ENCODE results near the gene PTBP2.

Gene PTBP2

DNA sequence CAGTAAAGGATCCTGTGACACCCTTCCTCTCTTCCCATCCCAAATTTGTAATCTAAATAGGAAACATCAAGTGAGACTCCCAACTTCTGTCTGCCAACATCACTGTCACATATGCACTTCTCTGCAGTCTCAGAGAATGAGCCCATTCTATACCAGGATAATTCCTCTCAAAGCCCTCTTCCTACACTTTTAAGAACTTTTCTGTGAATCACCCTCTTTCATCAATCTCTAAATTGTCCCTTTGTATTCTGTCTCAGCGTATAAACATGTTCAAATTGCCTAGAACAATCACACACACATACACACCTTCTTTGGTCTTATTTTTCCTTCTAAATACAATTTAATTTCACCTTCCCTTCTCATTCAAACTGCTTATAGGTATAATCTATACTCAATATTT is 111.8 kb downstream of the PTBP2 start:
- no peak for DNase-seq

DNA sequence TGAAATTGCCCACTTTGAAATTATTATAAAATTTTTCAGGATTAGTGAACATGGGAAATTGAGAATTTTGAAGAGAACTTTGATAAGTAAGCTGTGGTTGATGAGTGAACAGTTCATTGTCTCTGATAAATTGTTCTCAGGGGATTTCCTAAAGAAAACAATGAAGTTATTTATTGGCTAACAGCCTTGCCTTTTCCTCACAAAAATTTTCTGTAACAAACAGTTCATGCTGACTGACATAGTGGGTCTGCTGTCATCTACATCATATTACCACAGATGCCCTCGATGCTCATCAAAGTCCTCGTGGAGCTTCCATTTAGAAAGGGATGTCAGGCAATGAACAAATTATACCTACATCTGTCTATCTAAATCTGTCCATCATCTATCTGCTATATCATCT is 113.4 kb downstream of the PTBP2 start:
- DNase-seq, result no peak

DNA sequence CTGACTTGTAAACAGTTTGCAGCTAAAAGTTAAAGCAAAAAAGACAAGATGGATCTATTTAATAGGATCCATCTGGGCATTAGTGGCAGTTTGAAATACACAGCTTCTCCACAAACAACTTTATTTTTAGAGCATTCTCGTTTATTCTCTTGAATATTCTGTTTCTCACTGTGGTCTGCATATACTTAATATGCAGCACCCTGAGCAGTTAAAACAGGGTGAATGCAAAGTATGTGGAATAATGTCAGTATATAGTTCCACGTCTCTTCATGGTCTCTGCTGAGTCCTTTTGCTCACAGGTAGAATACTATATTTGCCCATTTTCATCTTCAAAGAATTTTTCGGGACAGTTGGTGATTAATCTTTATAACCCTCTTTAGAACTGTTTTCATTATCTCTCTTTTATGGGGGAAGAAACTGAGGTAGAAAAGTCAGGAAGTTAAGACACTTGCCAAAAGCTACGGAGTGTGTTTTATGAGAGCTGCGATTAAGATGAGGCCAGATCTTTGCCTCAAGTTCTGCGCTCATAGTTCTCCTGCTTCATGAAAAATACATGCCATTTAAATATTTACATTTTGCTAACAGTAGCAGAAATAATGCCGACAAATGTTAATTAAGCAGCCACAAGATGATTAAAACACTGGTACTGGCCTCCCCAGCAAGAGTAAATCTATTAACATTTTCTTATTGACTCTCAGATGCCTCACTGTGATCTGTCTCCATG is 115.6 kb downstream of the PTBP2 start:
- no peak for DNase-seq

DNA sequence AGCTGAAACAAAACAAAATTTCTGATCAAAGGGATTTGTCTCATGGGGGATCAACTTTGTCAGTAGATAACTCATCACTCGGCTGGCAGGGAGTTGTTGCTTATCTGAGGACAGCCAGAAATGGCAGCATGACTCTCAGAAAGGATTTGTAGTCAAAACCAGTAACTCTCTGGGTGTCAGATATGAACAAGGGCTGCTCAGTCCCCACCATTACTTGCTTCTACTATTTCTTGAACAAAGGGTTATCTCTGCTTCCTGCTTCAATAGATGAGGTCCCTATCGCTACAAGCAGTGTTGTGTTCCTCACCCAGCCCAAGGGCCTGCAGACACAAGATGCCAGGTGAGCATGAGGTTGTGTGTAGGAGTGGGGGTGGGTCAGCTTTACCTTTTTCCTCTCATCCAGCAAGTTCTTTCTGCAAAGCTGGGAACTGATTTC is 116.2 kb downstream of the PTBP2 start:
- DNase-seq, result no peak

DNA sequence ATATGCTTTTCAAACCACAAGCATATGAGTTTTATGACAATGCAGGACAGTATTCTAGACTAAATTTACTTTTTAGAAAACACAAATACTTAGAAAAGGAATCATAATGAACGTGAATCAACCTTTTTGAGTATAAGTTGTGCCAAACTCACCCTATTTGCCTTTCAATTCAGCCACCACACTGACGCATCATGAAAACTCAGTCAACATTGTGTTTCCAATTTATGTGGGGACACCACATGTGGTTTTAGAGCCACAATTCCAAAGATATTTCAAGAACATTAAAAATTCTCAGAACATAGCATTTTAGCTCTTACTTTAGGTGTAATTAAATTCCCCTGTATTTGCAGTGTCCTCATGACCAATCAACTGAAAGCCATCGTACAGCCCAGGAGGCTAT is 118.8 kb downstream of the PTBP2 start:
- DNase-seq, result no peak

DNA sequence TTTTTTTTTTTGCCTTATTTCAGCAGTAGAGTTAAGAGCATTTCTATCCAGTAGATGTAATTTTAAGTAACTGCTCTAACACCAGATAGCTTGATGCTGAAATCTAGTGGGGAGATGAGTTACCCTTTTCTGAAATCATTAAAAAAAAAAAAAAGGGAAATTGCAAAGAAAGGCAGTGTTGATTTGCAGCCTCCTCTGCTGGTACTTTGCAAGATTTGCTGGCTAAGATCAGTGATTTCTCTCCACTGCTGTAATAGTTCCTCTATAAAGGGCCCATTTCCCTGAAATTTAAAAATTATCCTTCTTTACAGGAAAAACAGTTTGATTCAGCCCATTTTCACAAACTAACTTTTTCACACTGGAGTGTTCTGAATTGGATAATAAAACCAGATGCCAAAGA is 120.6 kb downstream of the PTBP2 start:
- peak; percentile 32 for DNase-seq

DNA sequence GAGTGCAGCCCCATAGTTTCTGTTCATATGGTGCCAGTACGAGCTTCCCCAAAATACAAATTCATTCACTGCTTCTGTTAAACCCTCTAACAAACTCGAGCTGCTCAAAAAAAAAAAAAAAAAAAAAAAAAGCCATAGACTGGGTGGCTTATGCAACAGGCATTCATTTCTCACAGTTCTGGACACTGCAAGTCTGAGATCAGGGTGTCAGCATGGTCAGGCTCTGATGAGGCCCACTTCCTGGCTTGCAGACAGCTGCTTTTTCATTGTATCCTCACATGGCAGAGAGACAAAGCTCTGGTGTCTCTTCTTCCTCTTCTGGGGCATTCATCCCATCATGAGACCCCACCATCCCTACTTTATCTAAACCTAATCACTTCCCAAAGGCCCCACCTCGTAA is 121.6 kb downstream of the PTBP2 start:
- peak; percentile 65 for DNase-seq

DNA sequence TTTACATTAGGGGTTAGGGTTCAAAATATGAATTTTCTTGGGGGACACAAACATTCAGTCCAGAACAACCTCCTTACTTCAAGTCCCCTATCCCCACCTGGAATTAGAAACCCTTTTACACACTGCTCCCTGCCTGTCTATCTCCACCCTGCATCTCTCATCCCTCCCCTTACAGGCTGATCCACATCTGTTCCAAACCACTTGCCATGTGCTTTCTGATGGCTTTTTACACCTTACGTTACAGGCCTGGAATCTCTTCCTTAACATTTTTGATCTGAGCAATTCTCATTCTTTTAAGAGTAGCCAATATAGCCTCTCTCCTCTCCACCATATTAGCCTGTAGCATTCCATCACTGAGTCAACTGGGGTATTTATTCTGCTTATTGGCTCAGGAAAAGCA is 122.0 kb downstream of the PTBP2 start:
- DNase-seq, result no peak

DNA sequence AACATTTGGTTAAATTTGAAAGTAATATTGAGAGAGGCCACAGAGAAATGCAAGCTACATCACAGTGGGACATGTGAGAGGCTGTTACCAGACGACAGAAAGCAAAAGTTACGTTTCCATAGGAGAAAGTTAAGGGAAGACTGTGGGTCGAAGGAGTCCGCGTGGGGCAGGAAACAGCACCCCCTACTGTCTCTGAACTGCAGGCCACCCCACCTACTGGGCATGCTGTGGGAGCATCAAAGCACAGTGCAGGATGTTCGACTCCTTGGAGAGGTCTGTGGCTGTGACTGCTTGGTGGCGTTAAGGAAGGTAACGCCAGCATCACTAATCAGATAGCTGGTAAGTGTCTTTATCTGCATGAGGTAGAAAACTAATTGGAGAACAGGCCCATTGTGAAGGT is 123.9 kb downstream of the PTBP2 start:
- no peak for DNase-seq

DNA sequence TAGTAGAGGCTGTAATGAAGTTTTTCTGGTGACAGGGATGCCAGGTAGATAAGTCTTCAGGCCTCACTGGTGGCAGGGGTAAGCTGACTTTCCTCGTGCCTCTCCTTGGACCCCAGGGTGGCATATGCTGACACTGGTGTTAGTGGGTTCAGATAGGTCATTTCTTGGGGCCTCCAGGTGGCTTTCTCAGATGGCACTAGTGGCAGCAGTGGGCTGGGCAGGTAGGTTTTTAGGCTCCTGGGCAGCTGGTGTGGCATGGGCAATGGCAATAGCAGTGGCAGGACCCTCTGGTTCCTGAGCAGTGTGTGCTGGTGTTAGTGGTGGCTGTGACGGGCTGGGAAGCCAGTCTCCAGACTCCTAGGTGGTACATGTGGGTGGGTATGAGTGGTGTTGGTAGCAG is 140.3 kb downstream of the PTBP2 start:
- no peak for DNase-seq

DNA sequence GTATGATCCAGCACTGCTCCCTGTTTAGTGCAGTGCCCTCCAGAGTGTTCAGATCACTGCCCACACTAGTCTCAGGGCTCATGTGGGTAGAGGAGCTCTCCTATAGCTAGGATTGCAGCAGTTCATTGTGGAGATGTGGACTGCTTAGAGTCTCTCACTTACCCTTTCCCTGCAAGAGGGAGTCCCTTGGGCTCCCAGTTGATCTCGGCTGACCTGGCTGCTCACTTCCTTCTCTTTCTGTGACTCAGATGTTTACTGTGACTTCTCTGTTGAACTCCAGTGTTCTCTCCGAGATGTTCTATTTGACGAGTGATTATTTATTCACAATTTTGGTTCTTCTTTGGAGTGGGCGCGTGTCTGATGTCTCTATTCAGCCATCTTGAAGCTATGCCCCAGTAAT is 141.9 kb downstream of the PTBP2 start:
- no peak for DNase-seq
